ENCODE measurements around the gene GPX3. TPM values are rescaled to one million over a fixed set of nuclear protein-coding genes. Genes with fewer than 3 reads are reported as not detected.

Gene GPX3
- total and polyA plus RNA-seq, 2 experiments from 2014 or later, result 28.0 to 48.9 TPM

GRCh38 chr5:151027961-151028479 is 7.6 kb downstream of the GPX3 start:
- Histone ChIP-seq H3K79me2 (replicated peaks; ENCODE audit: insufficient read depth) (no peaks in the 10 kb centered on the region), H4K20me1 (replicated peaks; ENCODE audit: insufficient read depth) (no peaks in the 10 kb centered on the region), H3K4me2 (no peak overlapping the region), H3K4me1 (ENCODE audit: insufficient read depth) (no peaks in the 10 kb centered on the region), H3F3A (replicated peaks; ENCODE audit: low read depth) (no peaks in the 10 kb centered on the region), H3K27ac (ENCODE audit: low read depth) (no peak overlapping the region), H3K4me3 (no peak overlapping the region), H2AFZ (no peak overlapping the region), H3K27me3 (ENCODE audit: insufficient read depth) (no peaks in the 10 kb centered on the region), H3K36me3 (ENCODE audit: insufficient read depth) (no peaks in the 10 kb centered on the region), H3K9me2 (ENCODE audit: insufficient read depth) (no peaks in the 10 kb centered on the region)
- Mint-ChIP-seq H3K9me3 (no peaks in the 10 kb centered on the region), H3K27me3 (ENCODE audit: insufficient read depth, low read depth, poor library complexity) (peaks cover 4% of the 10 kb centered on the region), H3K27ac (no peak overlapping the region), H3K36me3 (ENCODE audit: low read depth) (peaks cover 7% of the 10 kb centered on the region; the same call in 2 of the 3 replicates), H3K4me1 (no peaks in the 10 kb centered on the region), H3K4me3 (no peak overlapping the region)
- DNase-seq (ENCODE audit: low spot score) (no peak), ATAC-seq (no peak)
- TF ChIP-seq EZH2 (IDR thresholded peaks at IDR 0.05; ENCODE audit: low read depth, unreplicated experiment) (no peak), REST (IDR thresholded peaks at IDR 0.05; ENCODE audit: unreplicated experiment) (no peak), POLR2AphosphoS5 (IDR thresholded peaks at IDR 0.05; ENCODE audit: low read depth) (no peak), NANOG (IDR thresholded peaks at IDR 0.05; ENCODE audit: borderline replicate concordance) (no peak), ZNF331 (CRISPR knock-in tag; IDR thresholded peaks at IDR 0.05; ENCODE audit: low read depth) (no peak), ETS1 (IDR thresholded peaks at IDR 0.05) (no peak), CREB1 (CRISPR knock-in tag; IDR thresholded peaks at IDR 0.05; ENCODE audit: low read depth) (no peak), STAT1 (IDR thresholded peaks at IDR 0.05; ENCODE audit: unreplicated experiment) (no peak), ZNF114 (CRISPR knock-in tag; IDR thresholded peaks at IDR 0.05) (no peak), JUNB (IDR thresholded peaks at IDR 0.05; ENCODE audit: unreplicated experiment) (no peak), CTCF (conservative IDR thresholded peaks at IDR 0.05; ENCODE audit: low read depth in 2 of 2) (no peak), EZH2phosphoT487 (IDR thresholded peaks at IDR 0.05; ENCODE audit: unreplicated experiment) (no peak), ZNF462 (CRISPR knock-in tag; IDR thresholded peaks at IDR 0.05) (no peak)
